ENCODE data around the gene LPAR3. TPM values are rescaled to one million over a fixed set of nuclear protein-coding genes. Genes with fewer than 3 reads are reported as not detected.

The LPAR3 gene
- polyA plus RNA-seq, 6 donors from 2014 or later, result not detected

DNA sequence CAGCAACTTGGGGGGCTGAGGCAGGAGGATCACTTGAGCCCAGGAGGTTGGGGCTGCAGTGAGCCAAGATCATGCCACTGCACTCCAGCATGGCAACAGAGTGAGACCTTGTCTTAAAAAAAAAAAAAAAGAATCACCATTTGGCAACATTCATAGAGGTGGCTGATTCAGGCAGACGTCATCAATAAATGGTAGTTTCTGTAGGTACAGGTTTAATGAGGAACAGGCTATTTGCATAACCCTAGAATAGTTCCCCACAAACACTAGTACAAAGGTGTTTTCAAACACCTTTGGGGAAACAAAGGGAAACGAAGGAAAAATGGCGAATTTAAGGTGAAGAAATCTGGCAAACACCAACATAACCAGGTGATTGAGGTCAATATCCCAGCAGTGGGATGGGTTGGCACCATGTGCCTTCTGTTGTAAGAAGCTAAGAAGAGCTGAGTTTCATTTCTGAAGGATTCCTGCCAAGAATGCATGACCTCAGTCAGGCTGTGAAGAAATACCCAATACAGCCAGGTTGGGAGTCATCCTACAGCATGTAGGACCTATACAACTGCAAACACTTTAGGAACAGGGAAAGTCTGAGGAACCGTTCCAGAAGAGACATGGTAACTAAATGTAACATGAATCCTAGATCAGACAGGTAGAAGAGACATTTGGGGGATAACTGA is 5.6 kb downstream of the LPAR3 start:
- Mint-ChIP-seq H3K36me3 (peaks cover 0 to 7% of the 10 kb centered on the region in 2 donors), H3K4me3 (no peak overlapping the region), H3K27me3 (peaks cover 33 to 39% (median 38%) of the 10 kb centered on the region in 3 donors), H3K27ac (no peak overlapping the region), H3K4me1 (peaks cover 0 to 3% (median 2%) of the 10 kb centered on the region in 3 donors), H3K9me3 (peaks cover 0 to 3% (median 0%) of the 10 kb centered on the region in 7 donors)
- ATAC-seq (ENCODE audit: low read depth in 2 of 2) (no peak), DNase-seq (no peak)

DNA sequence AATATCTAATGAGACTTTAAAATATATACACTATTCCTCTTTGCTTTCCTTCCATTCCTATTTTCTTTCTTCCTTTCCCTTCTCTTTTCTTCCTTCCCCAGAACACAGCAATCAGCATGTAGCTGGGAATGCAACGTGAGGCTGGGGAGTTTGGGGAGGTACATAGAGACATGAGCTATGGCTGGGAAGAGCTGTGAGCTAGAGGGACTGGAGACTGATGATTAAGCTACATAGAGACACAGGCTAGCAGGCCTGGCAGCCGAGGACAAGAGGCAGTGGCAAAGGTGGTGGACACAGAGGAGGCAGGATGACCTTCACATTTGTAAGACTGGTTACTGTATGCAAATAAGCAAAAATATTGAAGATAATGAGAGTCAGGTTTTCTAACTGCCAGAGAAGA is 7.5 kb downstream of the LPAR3 start:
- H3K9me3 Mint-ChIP-seq, result peaks cover 0 to 8% (median 3%) of the 10 kb centered on the region in 7 donors
- H3K4me1 Mint-ChIP-seq, result no peaks in the 10 kb centered on the region
- no peak overlapping the region for H3K4me3 Mint-ChIP-seq
- ATAC-seq (ENCODE audit: low read depth in 2 of 2), result no peak
- H3K27me3 Mint-ChIP-seq, result peaks cover 25 to 38% (median 34%) of the 10 kb centered on the region in 3 donors
- H3K27ac Mint-ChIP-seq, result no peak overlapping the region
- no peaks in the 10 kb centered on the region for H3K36me3 Mint-ChIP-seq
- no peak for DNase-seq

DNA sequence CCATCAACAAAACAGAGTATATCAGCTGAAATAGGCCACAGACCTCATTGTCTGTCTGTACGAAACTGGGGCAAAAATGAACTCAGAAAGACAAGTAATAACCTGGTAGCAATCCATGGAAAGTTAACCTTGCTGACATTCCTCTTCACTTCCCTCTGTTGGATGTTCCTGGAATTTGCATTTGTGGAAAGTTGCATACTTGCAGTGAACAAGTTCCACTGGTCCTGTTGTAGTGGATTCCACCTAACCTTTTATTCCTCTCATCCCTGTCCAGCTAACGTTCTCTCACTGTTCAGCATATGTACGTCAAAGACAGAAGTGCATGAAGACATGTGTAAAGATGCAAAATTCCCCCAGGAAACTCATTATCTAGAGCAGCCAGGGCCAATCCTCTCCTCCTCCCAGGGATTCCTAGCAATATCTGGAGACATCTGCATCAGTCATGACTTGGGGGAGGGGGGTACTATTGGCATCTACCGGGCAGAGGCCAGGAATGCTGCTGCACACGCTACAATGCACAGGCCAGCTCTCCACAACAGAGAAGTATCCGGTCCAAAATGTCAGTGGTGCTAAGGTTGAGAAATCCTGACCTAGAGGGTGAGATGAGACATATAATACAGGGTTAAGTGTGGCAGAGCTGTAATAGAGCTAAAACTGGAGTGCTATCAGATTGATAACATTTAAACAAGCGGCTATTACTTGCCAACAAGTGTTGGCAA is 8.2 kb downstream of the LPAR3 start:
- Mint-ChIP-seq H3K27me3 (peaks cover 19 to 42% (median 38%) of the 10 kb centered on the region in 3 donors), H3K4me3 (no peak overlapping the region), H3K36me3 (no peaks in the 10 kb centered on the region), H3K9me3 (peaks cover 0 to 8% (median 3%) of the 10 kb centered on the region in 7 donors), H3K4me1 (no peaks in the 10 kb centered on the region), H3K27ac (no peak overlapping the region)
- ATAC-seq (ENCODE audit: low read depth in 2 of 2) (no peak), DNase-seq (no peak)

DNA sequence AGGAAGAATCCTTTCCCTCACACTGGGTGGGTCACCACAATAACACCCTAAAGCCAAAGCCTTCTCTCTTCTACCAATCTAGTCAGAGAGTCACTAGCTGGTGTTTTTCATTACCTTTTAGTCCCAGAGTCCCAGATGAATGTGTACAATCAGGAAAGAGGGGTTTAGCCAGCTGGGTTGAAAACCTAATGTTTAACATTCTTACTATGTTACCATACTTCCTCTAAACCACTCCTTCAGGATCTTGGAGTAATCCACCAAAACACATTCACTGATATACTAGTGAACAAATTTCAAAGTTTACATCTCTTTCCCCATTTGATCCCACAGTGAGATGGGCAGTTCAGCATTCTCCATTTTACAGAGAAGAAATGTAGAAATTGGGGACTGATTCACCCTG is 9.7 kb downstream of the LPAR3 start:
- no peak for DNase-seq
- Mint-ChIP-seq H3K9me3 (peaks cover 0 to 8% (median 5%) of the 10 kb centered on the region in 7 donors), H3K4me1 (no peaks in the 10 kb centered on the region), H3K27ac (no peak overlapping the region), H3K36me3 (no peaks in the 10 kb centered on the region), H3K4me3 (no peak overlapping the region), H3K27me3 (peaks cover 15 to 33% (median 33%) of the 10 kb centered on the region in 3 donors)
- no peak for ATAC-seq (ENCODE audit: low read depth in 2 of 2)

GRCh38 chr1:84877592-84877991 is 15.4 kb downstream of the LPAR3 start:
- Mint-ChIP-seq H3K4me3 (no peak overlapping the region), H3K27ac (no peak overlapping the region), H3K27me3 (peaks cover 6 to 29% (median 23%) of the 10 kb centered on the region in 3 donors), H3K4me1 (no peaks in the 10 kb centered on the region), H3K9me3 (peaks cover 0 to 8% (median 5%) of the 10 kb centered on the region in 7 donors), H3K36me3 (no peaks in the 10 kb centered on the region)
- no peak for DNase-seq
- no peak for ATAC-seq (ENCODE audit: low read depth in 2 of 2)

DNA sequence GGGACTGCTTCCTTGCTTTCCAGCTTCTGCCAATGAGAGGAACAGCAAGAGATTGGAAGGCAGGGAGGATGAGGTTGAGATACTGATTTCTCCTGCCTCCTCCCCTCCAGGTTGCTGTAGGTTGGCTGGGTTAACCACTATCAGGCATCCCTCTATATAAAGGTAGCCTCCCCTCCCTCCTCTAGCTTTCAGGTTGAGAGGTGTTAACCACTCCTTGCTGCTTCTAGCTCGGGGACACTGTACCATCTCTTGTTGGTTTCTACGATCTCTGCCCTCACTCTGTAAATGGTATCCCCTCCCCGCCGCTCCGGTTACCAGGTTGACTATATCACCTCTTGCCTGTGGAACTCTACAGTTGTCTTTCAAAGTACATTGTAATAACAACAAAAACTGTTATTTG is 16.7 kb downstream of the LPAR3 start:
- Mint-ChIP-seq H3K4me1 (no peaks in the 10 kb centered on the region), H3K27ac (no peak overlapping the region), H3K4me3 (no peak overlapping the region), H3K27me3 (peaks cover under 1 to 32% (median 26%) of the 10 kb centered on the region in 3 donors), H3K36me3 (no peaks in the 10 kb centered on the region), H3K9me3 (peaks cover 0 to 3% (median under 1%) of the 10 kb centered on the region in 7 donors)
- ATAC-seq (ENCODE audit: low read depth in 2 of 2) (no peak), DNase-seq (no peak)

GRCh38 chr1:84873366-84873765 is 19.6 kb downstream of the LPAR3 start:
- Mint-ChIP-seq H3K4me3 (no peak overlapping the region), H3K9me3 (no peaks in the 10 kb centered on the region), H3K36me3 (no peaks in the 10 kb centered on the region)

GRCh38 chr1:84872696-84873355 is 20.2 kb downstream of the LPAR3 start:
- no peak overlapping the region for H3K27ac Mint-ChIP-seq
- no peaks in the 10 kb centered on the region for H3K36me3 Mint-ChIP-seq
- H3K27me3 Mint-ChIP-seq, result peaks cover 4 to 19% (median 17%) of the 10 kb centered on the region in 3 donors
- H3K9me3 Mint-ChIP-seq, result no peaks in the 10 kb centered on the region
- H3K4me3 Mint-ChIP-seq, result no peak overlapping the region
- DNase-seq, result no peak
- no peak for ATAC-seq (ENCODE audit: low read depth in 2 of 2)
- H3K4me1 Mint-ChIP-seq, result no peaks in the 10 kb centered on the region

More at GRCh38 chr1:84873366-84873765, 19.6 kb downstream of the LPAR3 start:
- Mint-ChIP-seq H3K4me1 (no peaks in the 10 kb centered on the region), H3K27me3 (peaks cover 4 to 19% (median 17%) of the 10 kb centered on the region in 3 donors), H3K27ac (no peak overlapping the region)
- no peak for ATAC-seq (ENCODE audit: low read depth in 2 of 2)
- DNase-seq, result no peak

- Mint-ChIP-seq H3K4me3 (no peak overlapping the region), H3K9me3 (peaks cover 0 to 1% (median 0%) of the 10 kb centered on the region in 7 donors), H3K27ac (no peak overlapping the region), H3K27me3 (peaks cover 9 to 13% (median 13%) of the 10 kb centered on the region in 3 donors), H3K36me3 (no peaks in the 10 kb centered on the region), H3K4me1 (no peaks in the 10 kb centered on the region)
- ATAC-seq (ENCODE audit: low read depth in 2 of 2) (no peak), DNase-seq (no peak)
These were observed 21.8 kb downstream of the LPAR3 start for GRCh38 chr1:84871181-84871580.

GRCh38 chr1:84870591-84870990 is 22.4 kb downstream of the LPAR3 start:
- Mint-ChIP-seq H3K27ac (no peak overlapping the region), H3K4me1 (no peaks in the 10 kb centered on the region), H3K4me3 (no peak overlapping the region), H3K36me3 (no peaks in the 10 kb centered on the region), H3K27me3 (peaks cover 8 to 10% (median 9%) of the 10 kb centered on the region in 3 donors), H3K9me3 (peaks cover 0 to 1% (median 0%) of the 10 kb centered on the region in 7 donors)
- DNase-seq (no peak), ATAC-seq (ENCODE audit: low read depth in 2 of 2) (no peak)

GRCh38 chr1:84869720-84870119 is 23.3 kb downstream of the LPAR3 start:
- H3K27ac Mint-ChIP-seq, result no peak overlapping the region
- DNase-seq, result no peak
- H3K27me3 Mint-ChIP-seq, result peaks cover 9 to 17% (median 15%) of the 10 kb centered on the region in 3 donors
- peaks cover 0 to 2% (median 0%) of the 10 kb centered on the region in 3 donors for H3K4me1 Mint-ChIP-seq
- no peak overlapping the region for H3K4me3 Mint-ChIP-seq
- ATAC-seq (ENCODE audit: low read depth in 2 of 2), result no peak
- peaks cover 0 to 1% (median 0%) of the 10 kb centered on the region in 7 donors for H3K9me3 Mint-ChIP-seq
- no peaks in the 10 kb centered on the region for H3K36me3 Mint-ChIP-seq

DNA sequence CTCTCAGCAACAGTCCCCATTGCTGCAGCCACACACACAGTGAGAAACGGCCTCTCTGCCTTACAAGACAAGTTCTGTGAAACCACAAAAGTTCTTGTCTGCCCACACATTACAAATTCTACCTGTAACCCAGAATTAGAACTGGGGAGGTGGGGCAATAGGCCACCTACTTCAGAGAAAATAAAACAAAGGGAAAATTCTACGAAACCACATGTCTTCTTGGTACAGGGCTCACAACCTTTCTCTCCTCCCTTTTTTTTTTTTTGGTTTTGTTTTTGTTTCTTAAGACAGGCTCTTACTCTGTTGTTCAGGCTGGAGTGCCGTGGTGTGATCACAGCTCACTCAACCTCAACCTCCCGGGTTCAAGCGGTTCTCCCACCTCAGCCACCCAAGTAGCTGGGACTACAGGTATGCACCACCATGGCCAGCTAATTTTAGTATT is 30.2 kb downstream of the LPAR3 start:
- H3K27ac Mint-ChIP-seq, result no peak overlapping the region
- ATAC-seq (ENCODE audit: low read depth in 2 of 2) (no peak), DNase-seq (no peak)
- H3K36me3 Mint-ChIP-seq, result no peaks in the 10 kb centered on the region
- H3K4me1 Mint-ChIP-seq, result peaks cover 0 to 22% (median 0%) of the 10 kb centered on the region in 3 donors
- H3K9me3 Mint-ChIP-seq, result peaks cover 0 to 1% (median 0%) of the 10 kb centered on the region in 7 donors
- H3K4me3 Mint-ChIP-seq, result peak overlapping the region in 1 of 8 donors; percentile 86
- peaks cover 9 to 21% (median 9%) of the 10 kb centered on the region in 3 donors for H3K27me3 Mint-ChIP-seq

- DNase-seq, result no peak
These were observed 30.9 kb downstream of the LPAR3 start for GRCh38 chr1:84861988-84862644.

More at GRCh38 chr1:84861988-84862644, 30.9 kb downstream of the LPAR3 start:
- Mint-ChIP-seq H3K27ac (no peak overlapping the region), H3K4me1 (peaks cover 0 to 22% (median 0%) of the 10 kb centered on the region in 3 donors), H3K9me3 (peaks cover 0 to 1% (median 0%) of the 10 kb centered on the region in 7 donors), H3K27me3 (peaks cover 9 to 21% (median 9%) of the 10 kb centered on the region in 3 donors), H3K4me3 (no peak overlapping the region), H3K36me3 (no peaks in the 10 kb centered on the region)
- no peak for ATAC-seq (ENCODE audit: low read depth in 2 of 2)
